Activated B cell treated with CpG ODN at 0.5 μM for 24 hours (primary cell): ENCODE measurements around the gene MARK4. TPM values are rescaled to one million over a fixed set of nuclear protein-coding genes. Genes with fewer than 3 reads are reported as not detected.

Experiments used
- ATAC-seq: fragments of 200-7000 bp; cut with Tn5 transposase; one replicate; pipeline ENCODE4 v1.10.0; 2021; ENCODE audit warnings: low read depth, mild to moderate bottlenecking, moderate library complexity
- CTCF ChIA-PET: fragments of 350-600 bp; sonication (Branson Sonifier 250); formaldehyde crosslinking; loops from one replicate; lab custom pipeline; 2021; ENCODE audit warnings: antibody characterized with exemption; lab: Charles Lee
- POLR2A ChIA-PET: fragments of 350-600 bp; sonication (Branson Sonifier 250); formaldehyde crosslinking; loops from one replicate; lab custom pipeline; 2021; ENCODE audit warnings: antibody characterized with exemption; lab: Charles Lee
- DNase-seq: peaks from one replicate; pipeline ENCODE4 v3.0.0; 2022
- H3K27ac Mint-ChIP-seq: one replicate; pipeline ENCODE4 v1.8.0; 2020; ENCODE audit warnings: mixed read lengths
- H3K27me3 Mint-ChIP-seq: one replicate; pipeline ENCODE4 v1.8.0; 2021; ENCODE audit warnings: mixed read lengths
- H3K36me3 Mint-ChIP-seq: one replicate; pipeline ENCODE4 v1.8.0; 2021; ENCODE audit warnings: low read depth, mixed read lengths
- H3K4me1 Mint-ChIP-seq: one replicate; pipeline ENCODE4 v1.8.0; 2021; ENCODE audit warnings: mixed read lengths
- H3K4me3 Mint-ChIP-seq: one replicate; pipeline ENCODE4 v1.8.0; 2020; ENCODE audit warnings: mild to moderate bottlenecking, mixed read lengths
- H3K9me3 Mint-ChIP-seq: one replicate; pipeline ENCODE4 v1.8.0; 2020; ENCODE audit warnings: mixed read lengths
- CTCF ChIP-seq: fragments of 200-600 bp; IDR thresholded peaks from one replicate; pipeline ENCODE4 v1.8.0; 2022; ENCODE audit warnings: antibody characterized with exemption, mild to moderate bottlenecking
- intact Hi-C: fragments of 100-400 bp; cut with micrococcal nuclease; formaldehyde crosslinking; loops from one replicate; pipeline ENCODE4 v1.15.1; 2024
- total RNA-seq: library from RNA; stranded (reverse); gene quantifications from 2 replicates; pipeline ENCODE4 v1.2.3, GENCODE V29; 2022

The MARK4 gene
- total RNA-seq, 1 donor from 2014 or later = 26.0 TPM

GRCh38 chr19:45298264-45298663 is 47.2 kb downstream of the MARK4 start:
- ChIA-PET CTCF (no interaction called here), POLR2A (no interaction called here)
- no peak for DNase-seq
- no peak overlapping the region for H3K27ac Mint-ChIP-seq
- peaks cover 56% of the 10 kb centered on the region for H3K36me3 Mint-ChIP-seq
- H3K9me3 Mint-ChIP-seq = peaks cover 3% of the 10 kb centered on the region
- no peaks in the 10 kb centered on the region for H3K27me3 Mint-ChIP-seq
- H3K4me1 Mint-ChIP-seq = no peaks in the 10 kb centered on the region
- ATAC-seq = no peak
- no peak for TF ChIP-seq CTCF
- H3K4me3 Mint-ChIP-seq = no peak overlapping the region
- intact Hi-C loops = no loop called here

GRCh38 chr19:45299719-45300118 is 48.6 kb downstream of the MARK4 start:
- Mint-ChIP-seq H3K4me1 (no peaks in the 10 kb centered on the region), H3K27me3 (no peaks in the 10 kb centered on the region), H3K9me3 (no peaks in the 10 kb centered on the region), H3K27ac (no peak overlapping the region), H3K4me3 (no peak overlapping the region), H3K36me3 (peaks cover 42% of the 10 kb centered on the region)
- intact Hi-C loops = no loop called here
- no peak for ATAC-seq
- POLR2A ChIA-PET = no interaction called here
- DNase-seq = no peak
- no peak for TF ChIP-seq CTCF
- CTCF ChIA-PET = no interaction called here

- ChIA-PET CTCF (no interaction called here), POLR2A (no interaction called here)
- DNase-seq (no peak), ATAC-seq (no peak)
- no peak for TF ChIP-seq CTCF
- Mint-ChIP-seq H3K4me3 (no peak overlapping the region), H3K9me3 (no peaks in the 10 kb centered on the region), H3K27ac (no peak overlapping the region), H3K36me3 (peaks cover 30% of the 10 kb centered on the region), H3K4me1 (no peaks in the 10 kb centered on the region), H3K27me3 (no peaks in the 10 kb centered on the region)
- intact Hi-C loops = no loop called here
Observed at GRCh38 chr19:45302416-45302815, 51.3 kb downstream of the MARK4 start.

GRCh38 chr19:45303269-45304060 is 52.4 kb downstream of the MARK4 start:
- Mint-ChIP-seq H3K4me1 (no peaks in the 10 kb centered on the region), H3K4me3 (no peak overlapping the region), H3K9me3 (no peaks in the 10 kb centered on the region), H3K36me3 (peaks cover 24% of the 10 kb centered on the region), H3K27ac (no peak overlapping the region), H3K27me3 (no peaks in the 10 kb centered on the region)
- DNase-seq = no peak
- intact Hi-C loops = no loop called here
- CTCF ChIA-PET = no interaction called here
- POLR2A ChIA-PET = no interaction called here
- no peak for ATAC-seq
- TF ChIP-seq CTCF = no peak

- POLR2A ChIA-PET = no interaction called here
- H3K9me3 Mint-ChIP-seq = no peaks in the 10 kb centered on the region
- no peak for DNase-seq
- H3K4me1 Mint-ChIP-seq = no peaks in the 10 kb centered on the region
- no peak for TF ChIP-seq CTCF
- H3K27me3 Mint-ChIP-seq = no peaks in the 10 kb centered on the region
- ATAC-seq = no peak
- peaks cover 17% of the 10 kb centered on the region for H3K36me3 Mint-ChIP-seq
- intact Hi-C loops = no loop called here
- CTCF ChIA-PET = no interaction called here
- no peak overlapping the region for H3K4me3 Mint-ChIP-seq
- H3K27ac Mint-ChIP-seq = no peak overlapping the region
Observed at GRCh38 chr19:45304141-45304926, 53.3 kb downstream of the MARK4 start.
